WERI-Rb-1 (cell line): Measurements from ENCODE around the gene PRRX2.

Source experiments
- DNase-seq: peaks from one replicate; pipeline ENCODE4 v3.0.0-alpha.2; 2020
- H3K27ac ChIP-seq: fragments of 250-450 bp; sonication (Bioruptor Pico); 2 replicates; pipeline ENCODE4 v1.5.1; 2020; ENCODE audit warnings: mild to moderate bottlenecking, moderate library complexity
- H3K27me3 ChIP-seq: fragments of 250-450 bp; sonication (Bioruptor Pico); 2 replicates; pipeline ENCODE4 v1.5.1; 2021; ENCODE audit warnings: mild to moderate bottlenecking, low read depth, moderate library complexity; ENCODE audit not compliant: insufficient read depth, severe bottlenecking
- H3K36me3 ChIP-seq: fragments of 250-450 bp; sonication (Bioruptor Pico); 2 replicates; pipeline ENCODE4 v1.5.1; 2020; ENCODE audit warnings: mild to moderate bottlenecking, moderate library complexity
- H3K4me3 ChIP-seq: 2 replicates; pipeline ENCODE4 v1.5.1; 2011; ENCODE audit warnings: low read depth, mild to moderate bottlenecking, control low read depth, low read length
- H3K9me3 ChIP-seq: fragments of 250-450 bp; sonication (Bioruptor Pico); 2 replicates; pipeline ENCODE4 v1.5.1; 2021; ENCODE audit warnings: mild to moderate bottlenecking, moderate library complexity; ENCODE audit not compliant: severe bottlenecking
- TF ChIP-seq, protein P1 (sequence below): IDR thresholded peaks from 2 replicates; pipeline ENCODE4 v1.5.1; 2011; ENCODE audit warnings: low read depth, mild to moderate bottlenecking, control low read depth, inconsistent platforms, low read length

The PRRX2 gene

DNA sequence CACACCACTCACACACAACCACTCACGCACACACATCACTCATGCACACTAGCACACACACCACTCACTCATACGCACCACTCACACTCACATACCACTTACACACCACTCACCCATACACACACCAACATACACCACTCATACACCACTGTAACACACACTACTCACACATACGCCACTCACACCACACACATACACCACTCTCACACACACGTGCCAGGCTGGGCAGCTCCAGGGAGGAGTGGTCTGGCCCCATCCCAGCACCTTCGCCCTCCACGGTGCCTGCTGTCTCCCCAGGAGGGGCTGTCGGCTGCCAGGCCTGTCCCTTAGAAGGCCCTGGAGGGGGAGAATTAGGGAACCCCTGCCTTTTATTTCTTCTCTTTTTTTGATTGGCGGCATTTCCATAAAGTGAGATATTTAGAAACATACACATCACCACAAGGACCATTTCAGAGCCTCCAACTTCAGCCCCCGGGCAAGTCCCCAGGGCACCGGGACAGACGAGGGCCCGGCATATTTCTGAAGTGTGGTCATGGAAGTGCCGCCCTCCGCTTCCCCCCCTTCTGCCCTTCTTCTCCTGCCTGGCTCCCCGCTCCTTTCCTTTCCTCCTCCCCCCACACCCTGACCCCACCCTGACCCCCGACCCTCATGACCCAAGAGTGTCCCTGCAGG is 17.2 kb upstream of the PRRX2 start:
- Histone ChIP-seq H3K27ac (no peak overlapping the region), H3K9me3 (no peaks in the 10 kb centered on the region), H3K36me3 (no peaks in the 10 kb centered on the region), H3K27me3 (no peaks in the 10 kb centered on the region), H3K4me3 (no peak overlapping the region)
- TF ChIP-seq, protein P1, sequence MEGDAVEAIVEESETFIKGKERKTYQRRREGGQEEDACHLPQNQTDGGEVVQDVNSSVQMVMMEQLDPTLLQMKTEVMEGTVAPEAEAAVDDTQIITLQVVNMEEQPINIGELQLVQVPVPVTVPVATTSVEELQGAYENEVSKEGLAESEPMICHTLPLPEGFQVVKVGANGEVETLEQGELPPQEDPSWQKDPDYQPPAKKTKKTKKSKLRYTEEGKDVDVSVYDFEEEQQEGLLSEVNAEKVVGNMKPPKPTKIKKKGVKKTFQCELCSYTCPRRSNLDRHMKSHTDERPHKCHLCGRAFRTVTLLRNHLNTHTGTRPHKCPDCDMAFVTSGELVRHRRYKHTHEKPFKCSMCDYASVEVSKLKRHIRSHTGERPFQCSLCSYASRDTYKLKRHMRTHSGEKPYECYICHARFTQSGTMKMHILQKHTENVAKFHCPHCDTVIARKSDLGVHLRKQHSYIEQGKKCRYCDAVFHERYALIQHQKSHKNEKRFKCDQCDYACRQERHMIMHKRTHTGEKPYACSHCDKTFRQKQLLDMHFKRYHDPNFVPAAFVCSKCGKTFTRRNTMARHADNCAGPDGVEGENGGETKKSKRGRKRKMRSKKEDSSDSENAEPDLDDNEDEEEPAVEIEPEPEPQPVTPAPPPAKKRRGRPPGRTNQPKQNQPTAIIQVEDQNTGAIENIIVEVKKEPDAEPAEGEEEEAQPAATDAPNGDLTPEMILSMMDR = no peak
- no peak for DNase-seq

DNA sequence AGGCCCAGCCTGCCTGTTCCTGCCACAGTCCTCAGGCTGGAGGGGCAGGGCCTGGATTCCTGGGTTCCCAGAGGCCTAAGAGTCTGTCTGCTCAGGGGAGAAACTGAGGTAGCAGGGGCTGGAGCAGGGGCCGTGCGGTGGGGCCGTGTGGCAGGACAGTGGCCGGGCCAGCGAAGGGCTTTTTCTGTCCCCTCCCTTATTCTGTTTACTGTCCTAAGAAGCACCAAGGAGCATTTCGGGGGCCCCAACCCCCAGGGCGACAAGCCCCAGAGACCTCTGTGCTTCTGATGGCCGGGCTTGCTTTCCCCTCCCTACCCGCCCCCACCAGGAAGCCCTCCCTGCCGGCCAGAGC is 16.7 kb upstream of the PRRX2 start:
- DNase-seq = no peak
- TF ChIP-seq, protein P1 = no peak
- Histone ChIP-seq H3K9me3 (no peaks in the 10 kb centered on the region), H3K27me3 (no peaks in the 10 kb centered on the region), H3K4me3 (no peak overlapping the region), H3K27ac (no peak overlapping the region), H3K36me3 (no peaks in the 10 kb centered on the region)

DNA sequence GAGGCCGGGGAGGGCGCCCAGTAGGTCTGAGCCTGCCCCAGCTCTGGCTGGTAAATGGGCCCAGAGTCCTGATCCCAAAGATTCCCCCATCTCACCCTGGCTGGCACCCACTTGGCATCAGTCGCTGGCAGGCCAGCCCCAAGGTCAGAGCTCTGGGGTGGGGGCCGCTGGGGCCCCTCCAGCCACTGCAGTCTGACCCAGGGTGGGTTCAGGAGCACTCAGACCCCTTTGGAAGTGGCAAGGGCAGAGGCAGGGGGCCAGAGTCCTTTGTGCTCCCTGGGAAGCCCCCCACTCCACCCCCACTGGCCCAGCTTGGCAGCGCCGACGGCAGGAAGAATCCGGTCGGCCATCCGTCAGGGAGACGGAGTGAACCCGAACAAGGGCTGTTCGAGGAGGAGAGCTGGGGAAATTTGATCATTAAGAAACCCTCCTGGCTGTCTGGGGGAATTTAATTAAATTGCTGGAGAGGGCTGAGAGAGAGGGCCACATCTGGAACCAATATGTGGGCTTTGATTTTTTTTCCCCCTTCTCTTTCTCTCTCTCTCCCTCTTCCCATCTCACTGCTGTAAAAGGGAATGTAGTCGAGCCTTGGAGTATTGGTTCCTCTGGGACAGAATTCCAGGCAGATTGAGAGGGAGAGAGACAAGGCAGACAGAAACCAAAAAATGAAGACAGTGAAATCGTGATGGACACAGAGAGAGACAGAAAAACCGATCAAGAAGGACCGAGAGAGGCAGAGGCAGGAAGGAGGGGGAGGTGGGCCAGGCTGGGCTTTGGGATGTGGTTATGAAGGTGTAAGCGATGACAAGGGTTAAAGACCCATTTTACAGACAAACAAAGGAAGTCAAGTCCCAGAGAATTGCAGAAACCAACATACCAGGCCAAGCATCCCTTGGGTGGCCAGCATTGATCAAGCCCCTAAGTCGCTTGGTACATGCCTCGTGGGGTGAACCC is 15.4 kb upstream of the PRRX2 start:
- Histone ChIP-seq H3K4me3 (no peak overlapping the region), H3K27me3 (no peaks in the 10 kb centered on the region), H3K9me3 (no peaks in the 10 kb centered on the region), H3K27ac (no peak overlapping the region), H3K36me3 (no peaks in the 10 kb centered on the region)
- TF ChIP-seq, protein P1 = no peak
- no peak for DNase-seq

DNA sequence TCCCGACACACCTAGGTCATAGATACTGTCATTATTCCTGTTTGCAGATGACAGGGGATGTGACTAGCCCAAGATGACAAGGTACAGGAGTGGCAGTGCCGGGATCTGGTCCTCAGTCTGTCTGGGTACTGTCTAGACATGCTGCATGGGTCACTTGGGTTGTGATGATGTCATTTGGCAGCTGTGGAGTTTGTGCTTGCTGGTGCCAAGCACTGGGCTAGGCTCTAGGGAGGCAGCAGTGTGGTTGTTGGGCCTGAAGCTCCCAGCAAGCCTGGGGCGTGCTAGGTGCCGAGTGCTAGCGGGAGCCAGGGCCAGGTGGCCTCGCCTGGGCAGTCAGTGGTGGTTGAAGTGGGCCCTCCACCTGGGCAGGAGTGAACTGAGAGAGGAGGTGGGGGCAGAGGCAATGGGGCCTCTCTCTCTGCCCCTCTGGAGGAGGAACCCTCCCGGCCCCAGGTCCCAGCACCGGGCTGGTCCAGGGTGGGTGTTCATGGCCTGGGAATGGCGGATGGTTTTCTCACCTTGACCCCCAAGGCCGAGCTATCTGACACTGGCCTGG is 14.7 kb upstream of the PRRX2 start:
- no peaks in the 10 kb centered on the region for H3K36me3 ChIP-seq

DNA sequence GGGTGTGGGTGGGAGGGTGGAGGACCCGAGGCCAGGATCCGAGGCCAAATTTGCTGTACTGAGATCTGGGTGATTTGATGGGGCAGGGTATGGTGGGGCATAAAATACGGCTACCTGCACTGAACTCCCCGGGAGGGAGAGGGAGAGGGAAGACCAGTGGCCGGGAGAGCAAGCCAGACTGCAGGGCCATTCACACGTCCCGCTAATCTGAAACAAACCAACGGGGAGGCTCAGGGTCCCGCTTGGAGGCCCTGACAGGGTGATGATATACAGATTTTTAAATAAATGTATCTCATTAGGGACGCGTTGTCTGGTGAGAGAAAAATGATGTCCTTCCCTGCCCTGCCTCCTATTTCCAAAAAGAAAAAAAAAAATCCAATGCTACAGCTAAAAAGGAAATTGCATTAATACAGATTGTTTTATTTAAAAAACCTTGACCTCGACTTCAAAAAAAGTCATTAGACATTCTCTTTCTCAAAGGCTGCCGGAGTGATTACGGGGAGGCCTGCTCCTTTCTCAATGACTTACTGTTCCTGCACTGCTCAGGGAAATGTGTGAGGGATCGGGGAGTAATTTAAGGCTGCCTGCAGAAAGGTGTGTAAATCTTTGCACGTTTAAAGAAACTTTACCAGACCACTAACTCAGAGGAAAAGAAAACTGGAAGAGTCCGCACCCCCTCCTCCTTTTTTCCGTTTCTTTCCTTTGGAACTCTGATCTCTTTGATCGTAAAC is 11.5 kb upstream of the PRRX2 start:
- TF ChIP-seq, protein P1 = no peak
- no peak for DNase-seq
- Histone ChIP-seq H3K27me3 (no peaks in the 10 kb centered on the region), H3K4me3 (no peak overlapping the region), H3K36me3 (no peaks in the 10 kb centered on the region), H3K27ac (no peak overlapping the region), H3K9me3 (peaks cover 2% of the 10 kb centered on the region)

More for the DNA sequence above, 14.7 kb upstream of the PRRX2 start:
- Histone ChIP-seq H3K27me3 (no peaks in the 10 kb centered on the region), H3K9me3 (no peaks in the 10 kb centered on the region), H3K27ac (no peak overlapping the region), H3K4me3 (no peak overlapping the region)
- DNase-seq = no peak
- TF ChIP-seq, protein P1 = no peak
